Nasal cavity respiratory epithelium epithelial cell of viscerocranial mucosa (primary cell): ENCODE measurements around the gene PVALEF. TPM values are rescaled to one million over a fixed set of nuclear protein-coding genes. Genes with fewer than 3 reads are reported as not detected.

Experiments used
- total RNA-seq: library from RNA; depleted of rRNA; stranded (reverse); fragments of >200 nt; gene quantifications from 2 replicates; pipeline ENCODE4 v1.2.3, GENCODE V29; 2014

PVALEF gene
- not detected in 2 replicates for total RNA-seq

DNA sequence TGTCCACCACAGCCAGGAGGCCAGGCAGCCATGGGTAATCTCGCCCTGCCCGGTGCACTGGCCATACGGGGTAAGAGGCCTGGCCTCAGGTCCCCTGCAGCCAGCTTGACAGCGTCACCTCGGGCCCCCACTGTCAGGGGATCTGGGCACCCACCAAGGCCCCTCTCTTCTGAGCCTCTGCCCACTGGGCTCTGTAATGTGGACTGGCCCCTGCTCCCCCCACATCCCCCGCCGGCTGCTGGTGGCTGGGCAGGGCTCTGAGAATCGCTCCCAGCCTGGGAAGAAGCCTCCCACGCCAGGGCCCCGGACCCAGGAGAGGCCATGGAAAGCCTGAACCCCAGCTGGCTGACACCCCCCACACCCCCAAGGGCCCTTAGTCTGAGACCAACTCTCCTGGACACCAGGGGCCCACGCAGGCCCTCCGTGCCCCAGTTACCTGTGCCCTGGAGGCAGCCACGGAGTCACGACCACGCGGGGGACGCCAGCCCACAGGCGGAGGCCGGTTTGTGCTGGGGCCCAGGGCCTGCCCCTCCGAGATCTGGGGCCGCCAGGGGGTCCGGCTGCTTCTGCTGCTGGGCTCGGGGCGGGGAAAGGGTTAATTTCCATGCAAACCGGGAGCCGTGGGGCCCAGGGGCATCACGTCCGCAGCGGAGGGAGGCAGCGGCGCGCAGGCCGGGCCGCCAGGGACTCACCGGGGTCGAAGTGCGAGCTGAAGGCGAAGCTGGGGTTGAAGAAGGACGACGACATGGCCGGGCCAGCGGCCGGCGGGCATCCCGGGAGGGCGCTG lies at the start of gene PVALEF:
PVALEF (plus strand) TSS at position 262 of the 787 bp plus-strand sequence. CDS start 15,720 bp downstream, outside the sequence.

DNA sequence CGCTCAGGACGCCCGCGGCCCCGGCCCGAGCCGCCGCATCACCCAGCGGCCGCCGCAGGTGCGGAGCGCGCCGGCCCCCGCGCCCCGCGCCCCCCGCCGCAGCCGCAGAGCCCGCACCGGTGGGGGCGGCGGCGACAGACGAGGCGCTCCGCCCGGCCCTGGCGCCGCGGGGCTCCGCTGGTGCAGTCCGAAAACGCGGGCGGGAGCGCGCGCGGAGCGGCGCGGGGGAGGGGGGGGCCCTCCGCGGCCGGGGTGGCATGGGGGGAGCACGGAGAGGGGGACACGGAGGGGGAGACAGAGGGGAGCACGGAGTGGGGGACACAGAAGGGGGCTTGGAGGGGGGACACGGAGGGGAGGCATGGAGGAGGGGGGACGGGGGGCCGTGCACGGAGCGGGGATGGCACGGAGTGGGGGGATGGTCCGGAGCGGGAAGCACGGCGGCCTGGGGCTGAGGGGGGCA lies 756 bp downstream of the PVALEF start, which contains the start of gene AATK:
AATK (minus strand) TSS at position 189 of the 460 bp plus-strand sequence. CDS start 229 bp downstream, outside the sequence.

DNA sequence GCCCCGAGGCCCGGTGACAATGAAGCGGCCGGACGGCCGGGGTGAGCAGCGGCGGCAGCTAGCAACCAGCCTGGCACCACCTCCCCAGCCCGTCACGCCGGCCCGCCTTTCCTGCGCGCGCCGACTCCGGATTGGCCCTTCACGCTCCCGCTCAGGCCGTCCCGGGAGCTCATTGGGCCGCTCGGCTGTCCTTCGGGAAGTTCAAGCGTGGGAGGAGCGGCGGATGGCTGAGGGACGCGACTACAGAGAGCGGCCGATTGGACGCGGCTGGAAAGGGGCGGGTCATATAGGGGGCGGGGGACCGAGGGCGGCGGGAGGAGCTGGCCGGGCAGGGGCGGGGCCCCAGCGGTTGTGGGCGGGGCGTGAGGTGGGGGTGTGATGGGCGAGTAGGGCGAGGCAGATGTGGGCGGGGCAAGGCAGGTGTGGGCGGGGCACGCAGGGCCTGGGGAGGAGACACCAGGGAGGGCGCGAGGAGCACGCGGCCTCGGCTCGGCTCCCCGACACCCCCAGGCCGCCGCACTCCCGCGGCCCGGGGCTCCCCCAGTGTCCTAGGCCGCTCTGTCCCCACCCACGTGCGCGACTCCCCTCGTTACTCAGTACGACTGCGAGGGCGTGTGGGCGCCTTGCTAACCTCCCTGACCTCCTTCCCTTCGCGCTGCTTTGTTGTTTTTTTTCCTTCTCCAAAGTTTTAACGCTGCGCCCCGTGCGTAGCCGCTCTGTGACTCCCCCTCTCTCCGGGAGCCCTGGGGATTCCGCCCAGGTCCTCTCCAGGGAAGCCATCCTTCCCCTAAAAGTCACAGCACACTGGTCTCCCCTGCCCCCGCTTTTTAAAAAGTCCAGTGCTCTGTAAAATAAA lies 57.8 kb downstream of the PVALEF start, which contains the start of gene CEP131:
CEP131 (minus strand) TSS at position 60 of the 856 bp plus-strand sequence. CDS start 2,909 bp downstream, outside the sequence.

Other genes starting within 250 kb of the PVALEF start
- 5.5 and 11.5 TPM in 2 replicates for gene CHMP6, start 173.7 kb upstream of the PVALEF start, total RNA-seq
- 36.2 and 94.8 TPM in 2 replicates for gene BAIAP2, start 130.4 kb upstream of the PVALEF start, total RNA-seq
- 0.34 and 0.64 TPM in 2 replicates for gene AATK, start 714 bp downstream of the PVALEF start, total RNA-seq
- 7.5 and 12.0 TPM in 2 replicates for gene CEP131, start 57.5 kb downstream of the PVALEF start, total RNA-seq
- gene TEPSIN, start 73.5 kb downstream of the PVALEF start, total RNA-seq: 5.8 and 11.3 TPM in 2 replicates
- gene NDUFAF8, start 73.8 kb downstream of the PVALEF start, total RNA-seq: 31.7 and 57.4 TPM in 2 replicates
- gene SLC38A10, start 129.8 kb downstream of the PVALEF start, total RNA-seq: 35.2 and 81.4 TPM in 2 replicates
- 0.68 and 7.5 TPM in 2 replicates for gene BAHCC1, start 229.9 kb downstream of the PVALEF start, total RNA-seq